ENCODE measurements around the gene VPS13D.
"Not testable (repeated sequence)": the region's sequence is repeated elsewhere in the genome, so short reads cannot be mapped to it uniquely, and the experiment has no call there.

VPS13D gene

GRCh38 chr1:12200208-12200607, 29.6 kb upstream of the VPS13D start:
- no peak for DNase-seq (ENCODE audit: low read depth in 1 of 2, low spot score in 1 of 2)

GRCh38 chr1:12201352-12202189, 28.3 kb upstream of the VPS13D start:
- DNase-seq (ENCODE audit: low read depth in 1 of 2, low spot score in 1 of 2): no peak

GRCh38 chr1:12202190-12202497, 27.7 kb upstream of the VPS13D start:
- no peak for DNase-seq (ENCODE audit: low read depth in 1 of 2, low spot score in 1 of 2)

GRCh38 chr1:12202577-12202976, 27.3 kb upstream of the VPS13D start:
- no peak for DNase-seq (ENCODE audit: low read depth in 1 of 2, low spot score in 1 of 2)

- DNase-seq (ENCODE audit: low read depth in 1 of 2, low spot score in 1 of 2): no peak
These were observed 26.4 kb upstream of the VPS13D start for GRCh38 chr1:12203216-12204007.

GRCh38 chr1:12204140-12204539, 25.7 kb upstream of the VPS13D start:
- peak in 1 of 2 donors; percentile 21 for DNase-seq (ENCODE audit: low read depth in 1 of 2, low spot score in 1 of 2)

GRCh38 chr1:12204754-12205658, 24.8 kb upstream of the VPS13D start:
- DNase-seq (ENCODE audit: low read depth in 1 of 2, low spot score in 1 of 2): no peak

GRCh38 chr1:12206238-12206637, 23.6 kb upstream of the VPS13D start:
- no peak for DNase-seq (ENCODE audit: low read depth in 1 of 2, low spot score in 1 of 2)

- DNase-seq (ENCODE audit: low read depth in 1 of 2, low spot score in 1 of 2): no peak
These were observed 22.9 kb upstream of the VPS13D start for GRCh38 chr1:12206792-12207424.

GRCh38 chr1:12208271-12208670, 21.6 kb upstream of the VPS13D start:
- DNase-seq (ENCODE audit: low read depth in 1 of 2, low spot score in 1 of 2): no peak

- DNase-seq (ENCODE audit: low read depth in 1 of 2, low spot score in 1 of 2): peak; percentile 75 to 83
These were observed 20.9 kb upstream of the VPS13D start for GRCh38 chr1:12208764-12209494.

- DNase-seq (ENCODE audit: low read depth in 1 of 2, low spot score in 1 of 2): no peak
These were observed 20.4 kb upstream of the VPS13D start for GRCh38 chr1:12209495-12209832.

GRCh38 chr1:12215118-12215961, 14.5 kb upstream of the VPS13D start:
- no peak for DNase-seq (ENCODE audit: low read depth in 1 of 2, low spot score in 1 of 2)

- no peak for DNase-seq (ENCODE audit: low read depth in 1 of 2, low spot score in 1 of 2)
These were observed 10.0 kb upstream of the VPS13D start for GRCh38 chr1:12219800-12220199.

- DNase-seq (ENCODE audit: low read depth in 1 of 2, low spot score in 1 of 2): no peak
These were observed 8.9 kb upstream of the VPS13D start for GRCh38 chr1:12220890-12221289.

- DNase-seq (ENCODE audit: low read depth in 1 of 2, low spot score in 1 of 2): not testable (repeated sequence)
These were observed 7.1 kb upstream of the VPS13D start for GRCh38 chr1:12222700-12223099.

- not testable (repeated sequence) for DNase-seq (ENCODE audit: low read depth in 1 of 2, low spot score in 1 of 2)
These were observed 5.7 kb upstream of the VPS13D start for GRCh38 chr1:12224092-12224491.

GRCh38 chr1:12228979-12229378, 851 bp upstream of the VPS13D start:
- DNase-seq (ENCODE audit: low read depth in 1 of 2, low spot score in 1 of 2): no peak

- DNase-seq (ENCODE audit: low read depth in 1 of 2, low spot score in 1 of 2): no peak
These were observed 420 bp upstream of the VPS13D start for GRCh38 chr1:12229386-12229834.
